Astrocyte (in vitro differentiated cells and primary cell): ENCODE results near the gene HMCN2. TPM values are rescaled to one million over a fixed set of nuclear protein-coding genes. Genes with fewer than 3 reads are reported as not detected.

Source experiments
- DNase-seq: peaks from one replicate; pipeline ENCODE4 v3.0.0-alpha.2; 2010; ENCODE audit warnings: low read depth
- FAIRE-seq: peaks from 2 replicates; lab custom pipeline; 2011; peaks lifted over from hg19 to GRCh38; lab: Jason Lieb, UNC
- H2AFZ ChIP-seq: 2 replicates; pipeline ENCODE4 v1.6.0; 2012; ENCODE audit warnings: low read depth, low read length, inconsistent platforms
- H3K27ac ChIP-seq: 2 replicates; pipeline ENCODE4 v1.5.1; 2011; ENCODE audit warnings: low read depth, low read length, inconsistent platforms
- H3K27me3 ChIP-seq: 2 replicates; pipeline ENCODE4 v1.6.0; 2011; ENCODE audit warnings: low read length, inconsistent platforms; ENCODE audit not compliant: insufficient read depth
- H3K36me3 ChIP-seq: 2 replicates; pipeline ENCODE4 v1.5.1; 2011; ENCODE audit warnings: low read length, inconsistent platforms; ENCODE audit not compliant: insufficient read depth
- H3K4me1 ChIP-seq: 2 replicates; pipeline ENCODE4 v1.5.1; 2011; ENCODE audit warnings: low read length, inconsistent platforms; ENCODE audit not compliant: insufficient read depth
- H3K4me2 ChIP-seq: 2 replicates; pipeline ENCODE4 v1.6.0; 2012; ENCODE audit warnings: low read length, inconsistent platforms
- H3K4me3 ChIP-seq: 2 replicates; pipeline ENCODE4 v1.5.1; 2011; ENCODE audit warnings: low read depth, mild to moderate bottlenecking, low read length, inconsistent platforms; ENCODE audit not compliant: insufficient read depth
- H3K79me2 ChIP-seq: 2 replicates; pipeline ENCODE4 v1.6.0; 2012; ENCODE audit warnings: mild to moderate bottlenecking, low read length, inconsistent platforms; ENCODE audit not compliant: insufficient read depth
- H3K9ac ChIP-seq: 2 replicates; pipeline ENCODE4 v1.6.0; 2012; ENCODE audit warnings: mild to moderate bottlenecking, low read length, inconsistent platforms
- H3K9me3 ChIP-seq: 2 replicates; pipeline ENCODE4 v1.5.1; 2012; ENCODE audit warnings: low read depth, mild to moderate bottlenecking, low read length, inconsistent platforms; ENCODE audit not compliant: insufficient read depth
- H4K20me1 ChIP-seq: 2 replicates; pipeline ENCODE4 v1.6.0; 2012; ENCODE audit warnings: low read length, inconsistent platforms; ENCODE audit not compliant: insufficient read depth
- H3K27ac Mint-ChIP-seq: one replicate; pipeline ENCODE4 v1.8.0; 2021; ENCODE audit warnings: mild to moderate bottlenecking, mixed read lengths; ENCODE audit not compliant: unreplicated experiment
- H3K27me3 Mint-ChIP-seq: one replicate; pipeline ENCODE4 v1.8.0; 2021; ENCODE audit warnings: low read depth, mixed read lengths; ENCODE audit not compliant: unreplicated experiment
- H3K36me3 Mint-ChIP-seq: one replicate; pipeline ENCODE4 v1.8.0; 2021; ENCODE audit warnings: low read depth, mixed read lengths; ENCODE audit not compliant: unreplicated experiment
- H3K4me1 Mint-ChIP-seq: one replicate; pipeline ENCODE4 v1.8.0; 2021; ENCODE audit warnings: low read depth, mixed read lengths; ENCODE audit not compliant: unreplicated experiment
- H3K4me3 Mint-ChIP-seq: one replicate; pipeline ENCODE4 v1.8.0; 2021; ENCODE audit warnings: mild to moderate bottlenecking, moderate library complexity, mixed read lengths; ENCODE audit not compliant: unreplicated experiment
- H3K9me3 Mint-ChIP-seq: one replicate; pipeline ENCODE4 v1.8.0; 2021; ENCODE audit warnings: mild to moderate bottlenecking, mixed read lengths; ENCODE audit not compliant: unreplicated experiment
- EZH2 ChIP-seq: IDR thresholded peaks from 2 replicates; pipeline ENCODE4 v1.6.1; 2012; ENCODE audit warnings: mild to moderate bottlenecking, low read length, inconsistent platforms; ENCODE audit not compliant: insufficient read depth
- total RNA-seq: library from RNA; stranded (reverse); gene quantifications from 2 replicates; pipeline ENCODE4 v1.2.1, GENCODE V29; 2021
- TF ChIP-seq, protein P1 (sequence below): IDR thresholded peaks from 2 replicates; pipeline ENCODE4 v1.5.1; 2011; ENCODE audit warnings: low read depth, mild to moderate bottlenecking, inconsistent platforms, low read length, moderate library complexity; ENCODE audit not compliant: insufficient read depth

HMCN2 gene
- total RNA-seq, 1 donor from 2014 or later: 1.6 TPM

DNA sequence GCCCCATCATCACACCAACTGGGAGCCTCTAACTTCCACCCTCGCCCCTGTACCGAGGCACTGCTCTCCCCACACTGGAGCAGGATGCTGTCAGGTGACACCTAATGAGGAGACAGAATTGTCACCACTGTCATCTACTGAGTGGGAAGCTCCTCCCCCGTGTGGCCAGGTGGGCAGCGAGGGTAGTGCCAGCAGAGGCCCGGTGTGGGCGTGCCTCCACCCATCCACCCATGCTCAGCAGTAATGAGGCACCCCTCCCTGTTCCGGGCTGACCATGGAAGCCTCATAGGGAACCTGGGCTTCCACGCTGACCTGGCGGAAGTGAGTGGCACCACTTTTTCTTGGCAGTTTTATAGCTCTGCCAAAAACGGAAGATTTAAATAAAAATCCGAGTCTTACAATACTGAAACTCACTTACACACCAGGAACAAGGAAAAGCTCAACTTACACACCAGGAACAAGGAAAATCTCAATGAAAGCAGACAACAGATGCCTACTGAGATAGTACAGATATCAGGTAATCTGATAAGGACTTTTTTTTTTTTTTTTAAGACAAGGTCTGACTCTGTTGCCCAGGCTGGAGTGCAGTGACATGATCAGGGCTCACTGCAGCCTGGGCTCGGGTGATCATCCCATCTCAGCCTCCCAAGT, 148.6 kb downstream of the HMCN2 start:
- Mint-ChIP-seq H3K27ac (peak overlapping the region; percentile 15), H3K9me3 (no peaks in the 10 kb centered on the region), H3K27me3 (peaks cover 33% of the 10 kb centered on the region), H3K4me3 (no peak overlapping the region), H3K4me1 (no peaks in the 10 kb centered on the region), H3K36me3 (no peaks in the 10 kb centered on the region)
- Histone ChIP-seq H3K4me1 (no peaks in the 10 kb centered on the region), H3K27ac (no peak overlapping the region), H2AFZ (no peak overlapping the region), H3K4me3 (no peak overlapping the region), H4K20me1 (no peaks in the 10 kb centered on the region), H3K4me2 (no peak overlapping the region), H3K9ac (no peak overlapping the region), H3K79me2 (no peaks in the 10 kb centered on the region), H3K27me3 (peaks cover 4% of the 10 kb centered on the region), H3K36me3 (no peaks in the 10 kb centered on the region), H3K9me3 (no peaks in the 10 kb centered on the region)
- DNase-seq (no peak), FAIRE-seq (no peak)
- TF ChIP-seq, protein P1, sequence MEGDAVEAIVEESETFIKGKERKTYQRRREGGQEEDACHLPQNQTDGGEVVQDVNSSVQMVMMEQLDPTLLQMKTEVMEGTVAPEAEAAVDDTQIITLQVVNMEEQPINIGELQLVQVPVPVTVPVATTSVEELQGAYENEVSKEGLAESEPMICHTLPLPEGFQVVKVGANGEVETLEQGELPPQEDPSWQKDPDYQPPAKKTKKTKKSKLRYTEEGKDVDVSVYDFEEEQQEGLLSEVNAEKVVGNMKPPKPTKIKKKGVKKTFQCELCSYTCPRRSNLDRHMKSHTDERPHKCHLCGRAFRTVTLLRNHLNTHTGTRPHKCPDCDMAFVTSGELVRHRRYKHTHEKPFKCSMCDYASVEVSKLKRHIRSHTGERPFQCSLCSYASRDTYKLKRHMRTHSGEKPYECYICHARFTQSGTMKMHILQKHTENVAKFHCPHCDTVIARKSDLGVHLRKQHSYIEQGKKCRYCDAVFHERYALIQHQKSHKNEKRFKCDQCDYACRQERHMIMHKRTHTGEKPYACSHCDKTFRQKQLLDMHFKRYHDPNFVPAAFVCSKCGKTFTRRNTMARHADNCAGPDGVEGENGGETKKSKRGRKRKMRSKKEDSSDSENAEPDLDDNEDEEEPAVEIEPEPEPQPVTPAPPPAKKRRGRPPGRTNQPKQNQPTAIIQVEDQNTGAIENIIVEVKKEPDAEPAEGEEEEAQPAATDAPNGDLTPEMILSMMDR: no peak
- no peak for TF ChIP-seq EZH2

DNA sequence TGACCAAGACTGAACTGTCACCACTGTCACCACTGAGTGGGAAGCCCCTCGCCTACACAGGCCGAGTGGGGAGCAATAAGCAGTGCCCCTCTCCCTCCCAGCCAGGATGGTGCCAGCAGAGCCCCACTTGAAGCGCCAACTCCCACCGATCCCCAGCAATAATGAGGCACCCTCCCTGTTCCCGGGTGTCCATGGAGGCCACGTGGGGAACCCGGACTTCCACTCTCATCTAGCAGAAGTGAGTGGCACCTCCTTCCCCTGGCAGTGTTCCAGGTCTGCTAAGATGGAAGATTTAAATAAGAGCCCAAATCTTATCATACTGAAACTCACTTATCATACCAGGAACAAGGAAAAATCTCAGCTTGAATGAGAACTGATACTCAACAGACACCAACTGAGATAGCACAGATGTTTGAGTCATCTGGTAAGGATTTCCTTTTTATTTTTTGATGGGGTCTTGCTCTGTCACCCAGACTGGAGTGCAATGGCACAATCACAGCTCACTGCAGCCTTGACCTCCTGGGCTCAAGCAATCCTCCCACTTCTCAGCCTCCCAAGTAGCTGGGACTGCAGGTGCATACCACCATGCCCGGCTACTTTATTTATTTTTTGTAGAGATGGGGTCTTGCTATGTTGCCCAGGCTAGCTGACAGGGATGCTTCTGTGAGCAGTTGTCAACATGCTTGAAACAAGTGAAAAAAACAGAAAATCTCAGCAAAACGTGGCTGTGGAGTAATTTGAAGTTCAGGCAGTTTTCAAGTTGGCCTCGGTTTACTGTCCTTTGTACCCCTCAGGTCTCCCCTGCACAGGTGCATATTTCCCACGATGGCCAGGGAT, 149.6 kb downstream of the HMCN2 start:
- Histone ChIP-seq H3K27ac (no peak overlapping the region), H3K9me3 (no peaks in the 10 kb centered on the region), H3K36me3 (no peaks in the 10 kb centered on the region), H4K20me1 (no peaks in the 10 kb centered on the region), H3K4me3 (no peak overlapping the region), H3K4me2 (no peak overlapping the region), H3K27me3 (peaks cover 2% of the 10 kb centered on the region), H2AFZ (no peak overlapping the region), H3K4me1 (no peaks in the 10 kb centered on the region), H3K9ac (no peak overlapping the region), H3K79me2 (no peaks in the 10 kb centered on the region)
- FAIRE-seq: no peak
- H3K4me3 Mint-ChIP-seq: no peak overlapping the region
- H3K9me3 Mint-ChIP-seq: no peaks in the 10 kb centered on the region
- peaks cover 4% of the 10 kb centered on the region for H3K36me3 Mint-ChIP-seq
- no peak for TF ChIP-seq EZH2
- TF ChIP-seq, protein P1: no peak
- no peak for DNase-seq
- no peak overlapping the region for H3K27ac Mint-ChIP-seq
- no peaks in the 10 kb centered on the region for H3K4me1 Mint-ChIP-seq
- H3K27me3 Mint-ChIP-seq: peaks cover 30% of the 10 kb centered on the region

DNA sequence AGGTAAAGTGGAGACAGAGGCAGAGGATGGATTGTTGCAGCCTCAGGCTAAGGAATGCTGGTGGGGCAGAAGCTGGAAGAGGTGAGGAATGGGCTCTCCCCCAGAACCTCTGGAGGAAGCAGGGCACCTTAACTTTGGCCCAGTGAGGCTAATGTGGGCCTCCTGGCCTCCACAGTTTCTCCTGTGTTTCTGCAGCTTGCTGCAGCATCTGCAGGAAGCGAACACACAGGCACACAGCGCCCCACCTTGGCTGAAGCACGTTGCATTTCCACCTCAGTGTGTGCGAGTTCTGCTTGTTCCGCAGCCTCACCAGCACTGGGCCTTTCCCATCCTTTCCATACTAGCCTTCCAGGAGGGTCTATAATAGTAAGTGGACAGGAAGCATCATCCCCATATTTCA, 152.0 kb downstream of the HMCN2 start:
- H3K9me3 ChIP-seq: no peaks in the 10 kb centered on the region
- H3K4me1 Mint-ChIP-seq: no peaks in the 10 kb centered on the region
- H3K4me3 Mint-ChIP-seq: no peak overlapping the region
- no peaks in the 10 kb centered on the region for H3K79me2 ChIP-seq
- H3K4me3 ChIP-seq: no peak overlapping the region
- no peaks in the 10 kb centered on the region for H3K9me3 Mint-ChIP-seq
- H3K9ac ChIP-seq: no peak overlapping the region
- H4K20me1 ChIP-seq: no peaks in the 10 kb centered on the region
- H3K36me3 ChIP-seq: no peaks in the 10 kb centered on the region
- H3K4me2 ChIP-seq: no peak overlapping the region
- H3K27ac Mint-ChIP-seq: no peak overlapping the region
- FAIRE-seq (no peak), DNase-seq (no peak)
- peaks cover 27% of the 10 kb centered on the region for H3K27me3 Mint-ChIP-seq
- H3K27me3 ChIP-seq: peaks cover 2% of the 10 kb centered on the region
- H3K36me3 Mint-ChIP-seq: peaks cover 6% of the 10 kb centered on the region
- TF ChIP-seq, protein P1: no peak
- TF ChIP-seq EZH2: no peak
- no peak overlapping the region for H3K27ac ChIP-seq
- peaks cover 16% of the 10 kb centered on the region for H3K4me1 ChIP-seq
- no peak overlapping the region for H2AFZ ChIP-seq
